ENCODE results near the gene AP3S2.

Gene AP3S2

DNA sequence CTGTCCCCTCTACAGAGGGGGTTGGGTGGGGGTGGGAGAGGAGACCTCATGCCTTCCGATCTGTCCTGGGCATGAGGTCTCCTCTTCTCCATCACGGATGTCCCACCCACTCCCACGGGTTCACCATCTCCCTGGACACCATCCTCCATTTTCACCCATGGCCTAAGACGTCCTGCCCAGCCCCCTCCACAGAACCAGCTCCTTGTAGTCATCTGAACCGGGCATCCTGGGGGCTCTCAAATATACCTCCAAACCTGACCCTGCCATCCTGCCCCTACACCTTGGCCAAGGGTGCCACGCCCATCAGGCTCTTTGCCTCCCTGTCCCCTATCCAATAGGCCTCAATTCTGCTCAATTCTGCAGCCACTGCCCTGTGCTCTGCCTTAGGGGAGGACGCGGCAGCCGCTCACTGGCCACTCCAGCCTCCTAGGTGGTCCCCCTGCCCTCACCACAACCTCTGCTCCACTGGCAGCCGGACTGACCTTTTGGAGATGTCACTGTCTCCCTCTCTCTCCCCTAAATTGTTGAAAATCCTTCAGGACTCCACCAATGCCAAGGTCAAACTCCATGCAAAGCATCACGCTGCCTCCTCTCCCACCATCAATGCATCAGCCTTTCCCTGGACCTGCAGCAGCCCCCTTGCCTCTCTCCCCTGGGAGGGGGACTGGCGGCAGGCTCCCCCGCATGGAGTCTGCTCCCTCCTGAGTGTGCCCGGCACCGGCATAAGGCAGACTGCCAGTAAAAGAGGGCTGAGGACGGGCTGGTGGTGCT is 69.8 kb downstream of the AP3S2 start:
- no peak for TF ChIP-seq GATA2 (IDR thresholded peaks at IDR 0.05; ENCODE audit: low read depth, low read length)
- no peak for TF ChIP-seq GATA3 (IDR thresholded peaks at IDR 0.05; ENCODE audit: low read depth, low read length)

DNA sequence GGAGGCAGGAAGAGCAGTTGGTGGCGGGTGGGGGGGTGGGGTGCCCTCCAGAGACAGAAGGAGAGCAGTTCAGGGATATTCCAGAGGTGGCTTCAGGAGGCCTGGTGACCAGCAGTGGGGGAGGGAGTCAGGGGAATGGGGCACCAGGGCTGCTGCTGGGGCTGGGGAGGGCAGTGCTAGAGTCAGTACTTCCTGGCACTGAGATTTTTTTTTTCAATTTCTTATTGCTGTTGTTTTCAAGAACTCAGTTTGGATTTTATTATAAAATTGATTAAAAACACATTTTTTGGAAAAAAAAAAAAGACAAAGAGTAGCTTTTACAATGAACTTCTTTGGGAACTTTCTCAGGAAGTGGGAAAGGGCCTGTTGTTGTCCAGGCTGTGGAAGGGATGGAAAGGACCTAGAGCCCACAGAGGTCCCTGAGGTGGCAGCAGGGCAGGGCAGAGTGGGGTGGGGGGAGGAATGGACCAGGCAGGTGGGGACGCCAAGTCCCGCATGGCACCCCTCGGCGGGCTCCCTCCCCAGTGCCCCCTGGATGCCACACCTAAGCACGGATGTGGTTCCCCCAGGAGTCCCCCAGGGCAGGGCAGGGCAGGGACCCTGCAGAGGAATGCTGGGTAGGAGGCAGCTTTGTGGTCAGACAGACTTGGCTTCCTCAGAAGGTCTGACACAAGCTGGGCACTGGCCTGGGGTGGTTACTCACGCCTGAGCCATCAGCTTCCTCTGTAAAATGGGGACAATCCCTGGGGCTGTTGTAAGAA is 70.7 kb downstream of the AP3S2 start:
- TF ChIP-seq GATA2 (IDR thresholded peaks at IDR 0.05; ENCODE audit: low read depth, low read length) (no peak), GATA3 (IDR thresholded peaks at IDR 0.05; ENCODE audit: low read depth, low read length) (no peak)

DNA sequence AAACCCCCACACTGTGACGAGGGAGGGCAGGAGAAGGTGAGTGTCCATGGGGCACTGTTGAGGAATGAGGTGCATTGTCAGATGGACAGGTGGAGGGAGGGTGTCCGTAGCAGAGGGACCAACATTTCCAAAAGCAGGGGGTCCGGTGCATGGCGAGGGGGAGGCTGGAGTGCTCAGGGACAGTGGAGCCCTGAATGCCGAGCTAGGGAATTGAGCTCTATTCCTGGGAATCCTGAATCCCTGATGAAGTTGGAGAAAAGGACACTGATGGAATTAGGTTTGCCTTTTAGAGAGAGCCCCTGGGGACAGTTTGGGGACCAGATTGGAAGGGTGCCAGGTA is 71.2 kb downstream of the AP3S2 start:
- no peak for TF ChIP-seq GATA2 (IDR thresholded peaks at IDR 0.05; ENCODE audit: low read depth, low read length)
- no peak for TF ChIP-seq GATA3 (IDR thresholded peaks at IDR 0.05; ENCODE audit: low read depth, low read length)

- no peak for TF ChIP-seq GATA2 (IDR thresholded peaks at IDR 0.05; ENCODE audit: low read depth, low read length)
- no peak for TF ChIP-seq GATA3 (IDR thresholded peaks at IDR 0.05; ENCODE audit: low read depth, low read length)
Measured at GRCh38 chr15:89822026-89822425, 71.8 kb downstream of the AP3S2 start.

GRCh38 chr15:89820666-89821611 is 72.9 kb downstream of the AP3S2 start:
- no peak for TF ChIP-seq GATA3 (IDR thresholded peaks at IDR 0.05; ENCODE audit: low read depth, low read length)
- no peak for TF ChIP-seq GATA2 (IDR thresholded peaks at IDR 0.05; ENCODE audit: low read depth, low read length)

- TF ChIP-seq GATA2 (IDR thresholded peaks at IDR 0.05; ENCODE audit: low read depth, low read length) (no peak), GATA3 (IDR thresholded peaks at IDR 0.05; ENCODE audit: low read depth, low read length) (no peak)
Measured at GRCh38 chr15:89818287-89818686, 75.5 kb downstream of the AP3S2 start.

GRCh38 chr15:89817701-89818280 is 76.0 kb downstream of the AP3S2 start:
- no peak for TF ChIP-seq GATA3 (IDR thresholded peaks at IDR 0.05; ENCODE audit: low read depth, low read length)
- TF ChIP-seq GATA2 (IDR thresholded peaks at IDR 0.05; ENCODE audit: low read depth, low read length), result no peak

DNA sequence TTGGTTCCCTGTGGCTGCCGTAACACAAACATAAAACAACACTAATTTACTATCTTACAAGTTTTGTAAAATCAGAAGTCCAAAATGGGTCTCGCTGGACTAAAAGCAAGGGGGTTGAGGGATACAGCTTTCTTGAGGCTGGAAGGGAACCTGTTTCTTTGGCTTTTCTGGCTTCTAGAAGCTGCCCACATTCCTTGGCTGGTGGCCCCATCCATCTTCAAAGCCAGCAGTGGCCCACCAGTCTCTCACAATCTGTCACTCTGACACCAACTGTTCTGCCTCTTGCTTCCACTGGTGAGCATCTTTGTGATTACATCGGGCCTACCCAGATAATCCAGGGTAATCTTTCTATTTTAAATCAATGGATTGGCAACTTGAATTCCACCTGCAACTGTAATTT is 78.0 kb downstream of the AP3S2 start:
- TF ChIP-seq GATA3 (IDR thresholded peaks at IDR 0.05; ENCODE audit: low read depth, low read length), result no peak
- TF ChIP-seq GATA2 (IDR thresholded peaks at IDR 0.05; ENCODE audit: low read depth, low read length), result no peak

GRCh38 chr15:89814112-89814742 is 79.6 kb downstream of the AP3S2 start:
- TF ChIP-seq GATA3 (IDR thresholded peaks at IDR 0.05; ENCODE audit: low read depth, low read length), result no peak
- TF ChIP-seq GATA2 (IDR thresholded peaks at IDR 0.05; ENCODE audit: low read depth, low read length), result no peak

DNA sequence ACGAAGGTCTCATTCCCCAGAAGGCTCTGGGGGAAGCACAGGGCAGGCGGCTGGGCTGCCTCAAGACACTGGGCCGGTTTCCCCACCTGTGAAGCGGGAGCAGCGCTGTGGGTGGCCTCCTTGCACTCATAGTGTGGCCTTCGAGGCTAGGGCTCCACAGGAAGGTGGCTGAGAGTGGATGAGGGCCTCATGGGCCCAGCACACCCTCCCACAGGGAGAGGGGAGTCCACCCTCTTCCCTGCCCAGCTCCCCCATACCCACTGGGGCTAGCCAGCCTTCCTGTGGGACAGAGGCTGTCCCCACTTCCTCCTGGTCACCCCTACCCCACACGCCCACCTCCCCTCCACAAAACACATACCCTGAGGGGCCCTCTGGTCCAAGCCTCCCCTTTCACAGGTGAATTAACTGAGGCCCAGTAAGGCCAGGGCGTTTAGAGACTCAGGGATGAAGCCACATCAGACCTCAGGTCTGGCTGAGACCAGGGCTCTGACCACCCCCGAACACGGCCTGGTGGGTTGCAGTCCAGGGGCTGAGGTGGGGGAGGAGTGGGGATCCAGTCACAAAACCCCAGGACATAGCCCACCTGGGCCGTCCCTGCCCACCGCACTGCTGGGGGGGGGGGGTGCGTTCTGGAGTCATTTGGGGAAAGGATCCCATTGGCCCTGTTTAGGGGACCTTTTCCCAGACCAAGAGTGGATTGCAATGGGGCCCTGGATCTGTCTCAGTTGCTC is 80.2 kb downstream of the AP3S2 start:
- TF ChIP-seq GATA2 (IDR thresholded peaks at IDR 0.05; ENCODE audit: low read depth, low read length), result no peak
- no peak for TF ChIP-seq GATA3 (IDR thresholded peaks at IDR 0.05; ENCODE audit: low read depth, low read length)

GRCh38 chr15:89812847-89813320 is 80.9 kb downstream of the AP3S2 start:
- no peak for TF ChIP-seq GATA2 (IDR thresholded peaks at IDR 0.05; ENCODE audit: low read depth, low read length)
- no peak for TF ChIP-seq GATA3 (IDR thresholded peaks at IDR 0.05; ENCODE audit: low read depth, low read length)

DNA sequence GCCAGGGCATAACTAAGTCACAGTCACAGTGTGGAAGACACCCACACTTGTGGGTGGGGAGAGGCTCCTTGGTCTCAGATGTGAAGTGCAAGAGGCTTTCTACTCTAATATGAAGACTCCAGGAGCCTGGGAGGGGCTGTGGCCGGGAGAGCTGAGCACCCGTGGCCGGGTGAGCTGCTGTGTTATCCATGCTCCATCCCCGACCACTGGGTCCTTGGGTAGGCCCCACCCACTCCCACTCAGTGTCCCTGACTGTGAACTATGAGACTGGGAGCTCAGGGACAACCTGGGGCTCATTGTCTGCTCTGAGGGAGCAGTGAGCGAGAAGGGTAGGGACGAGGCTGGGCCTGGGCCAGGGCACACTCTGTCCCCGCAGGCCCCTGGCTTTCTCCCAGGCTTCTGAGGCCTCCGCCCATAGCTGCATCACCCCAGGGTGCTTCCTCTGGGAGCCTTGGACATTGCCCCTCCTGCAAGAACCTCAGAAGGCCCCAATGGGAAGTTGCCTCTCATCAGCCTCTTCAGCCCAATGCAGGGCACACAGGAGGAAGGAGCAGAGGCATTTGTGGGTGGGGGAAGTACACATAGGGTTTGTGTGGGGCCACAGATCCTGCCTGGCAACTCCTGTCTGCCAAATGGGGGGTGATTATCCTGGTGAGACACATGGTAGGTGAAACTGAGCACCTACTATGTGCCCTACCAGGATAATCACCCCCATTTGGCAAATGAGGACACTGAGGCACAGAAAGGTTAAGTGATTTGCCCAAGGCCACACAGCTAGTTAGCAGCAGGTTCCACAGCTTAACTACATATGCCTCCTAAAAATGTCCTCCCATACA is 81.6 kb downstream of the AP3S2 start:
- TF ChIP-seq GATA2 (IDR thresholded peaks at IDR 0.05; ENCODE audit: low read depth, low read length), result no peak
- no peak for TF ChIP-seq GATA3 (IDR thresholded peaks at IDR 0.05; ENCODE audit: low read depth, low read length)

Measured in SH-SY5Y (cell line).